ENCODE measurements around the gene ADAMTS2. TPM values are rescaled to one million over a fixed set of nuclear protein-coding genes. Genes with fewer than 3 reads are reported as not detected.
A peak's percentile ranks its signal among the peaks of the same experiment; 100 is the strongest.

ADAMTS2 gene
- total RNA-seq, 4 donors from 2014 or later, result 39.5 to 61.9 (median 56.4) TPM

GRCh38 chr5:179343719-179344430 lies 1.4 kb downstream of the ADAMTS2 start:
- TF ChIP-seq CTCF (IDR thresholded peaks at IDR 0.05), result no peak
- DNase-seq (ENCODE audit: low spot score) (no peak), ATAC-seq (ENCODE audit: low FRiP score) (peak; percentile 56)

- ATAC-seq (ENCODE audit: low FRiP score) (no peak), DNase-seq (ENCODE audit: low spot score) (no peak)
- TF ChIP-seq CTCF (IDR thresholded peaks at IDR 0.05), result no peak
Observed at GRCh38 chr5:179343021-179343718, 2.1 kb downstream of the ADAMTS2 start.

GRCh38 chr5:179342577-179342976 lies 2.7 kb downstream of the ADAMTS2 start:
- TF ChIP-seq CTCF (IDR thresholded peaks at IDR 0.05), result no peak
- no peak for ATAC-seq (ENCODE audit: low FRiP score)
- no peak for DNase-seq (ENCODE audit: low spot score)

- TF ChIP-seq CTCF (IDR thresholded peaks at IDR 0.05), result no peak
- no peak for DNase-seq (ENCODE audit: low spot score)
- ATAC-seq (ENCODE audit: low FRiP score), result no peak
Observed at GRCh38 chr5:179340465-179340864, 4.8 kb downstream of the ADAMTS2 start.

- no peak for ATAC-seq (ENCODE audit: low FRiP score)
- no peak for TF ChIP-seq CTCF (IDR thresholded peaks at IDR 0.05)
- DNase-seq (ENCODE audit: low spot score), result no peak
Observed at GRCh38 chr5:179339996-179340395, 5.3 kb downstream of the ADAMTS2 start.

GRCh38 chr5:179339081-179339480 lies 6.2 kb downstream of the ADAMTS2 start:
- no peak for TF ChIP-seq CTCF (IDR thresholded peaks at IDR 0.05)
- no peak for DNase-seq (ENCODE audit: low spot score)
- ATAC-seq (ENCODE audit: low FRiP score), result no peak
